ENCODE results near the gene RIPOR3.
"Not testable (repeated sequence)": the region's sequence is repeated elsewhere in the genome, so short reads cannot be mapped to it uniquely, and the experiment has no call there.

RIPOR3 gene

DNA sequence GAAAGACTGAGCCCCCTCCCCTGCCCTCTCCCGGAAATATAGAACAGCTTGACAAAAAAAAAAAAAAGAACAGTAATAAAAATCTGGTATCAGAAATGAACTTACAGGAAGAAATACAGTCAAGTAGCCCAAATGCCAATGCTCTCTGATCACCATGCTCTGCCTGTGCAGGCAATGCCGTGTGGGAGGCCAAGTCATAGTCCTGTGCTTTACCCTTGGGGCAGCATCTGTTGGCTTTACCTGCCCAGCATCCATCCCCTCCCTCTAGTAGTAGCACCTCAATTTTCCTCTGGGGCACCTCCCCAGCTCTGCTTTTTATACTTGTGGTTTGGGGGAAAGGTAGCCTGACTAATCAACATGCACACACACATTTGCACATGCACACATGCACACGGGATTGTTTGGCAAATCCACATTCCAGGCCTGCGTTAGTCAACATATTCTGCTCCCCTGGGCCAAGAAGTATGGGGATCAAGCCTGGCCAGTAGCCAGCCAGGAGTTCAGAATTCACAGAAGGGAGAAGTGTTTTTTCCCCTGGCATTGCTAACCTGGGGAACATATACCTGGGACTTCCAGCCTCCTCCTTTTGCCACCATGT, 70.2 kb downstream of the RIPOR3 start:
- Histone ChIP-seq H3K4me3 (no peak overlapping the region), H3K27ac (no peak overlapping the region)

DNA sequence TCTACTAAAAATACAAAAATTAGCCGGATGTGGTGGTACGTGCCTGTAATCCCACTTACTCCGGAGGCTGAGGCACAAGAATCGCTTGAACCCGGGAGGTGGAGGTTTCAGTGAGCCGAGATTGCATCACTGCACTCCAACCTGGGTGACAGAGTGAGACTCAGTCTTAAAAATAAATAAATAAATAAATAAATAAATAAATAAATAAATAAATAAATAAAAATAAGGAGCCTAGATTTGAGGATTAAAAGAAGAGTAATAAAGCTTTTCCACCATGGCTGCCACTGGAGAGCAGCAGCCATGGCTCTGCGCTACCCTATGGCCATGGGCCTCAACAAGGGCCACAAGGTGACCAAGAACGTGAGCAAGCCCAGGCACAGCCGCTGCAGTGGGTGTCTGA, 70.9 kb downstream of the RIPOR3 start:
- H3K27ac ChIP-seq, H3K4me3 ChIP-seq: not testable (repeated sequence)

DNA sequence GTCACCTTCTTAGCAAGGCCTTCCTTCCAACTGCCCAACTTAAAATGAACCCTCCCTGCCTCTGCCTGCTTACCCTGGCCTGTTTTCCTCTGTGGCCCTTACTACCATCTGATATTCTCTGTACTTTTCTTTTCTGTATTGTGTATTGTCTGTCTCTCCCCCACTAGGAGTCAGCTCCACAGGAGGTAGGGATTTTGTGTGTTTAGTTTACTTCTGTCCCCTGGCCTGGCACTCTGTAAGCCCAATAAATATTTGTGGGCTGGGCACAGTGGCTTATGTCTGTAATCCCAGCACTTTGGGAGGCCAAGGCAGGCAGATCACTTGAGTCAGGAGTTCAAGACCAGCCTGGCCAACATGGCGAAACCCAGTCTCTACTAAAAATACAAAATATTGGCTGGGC, 72.8 kb downstream of the RIPOR3 start:
- no peak overlapping the region for H3K27ac ChIP-seq
- no peak overlapping the region for H3K4me3 ChIP-seq

DNA sequence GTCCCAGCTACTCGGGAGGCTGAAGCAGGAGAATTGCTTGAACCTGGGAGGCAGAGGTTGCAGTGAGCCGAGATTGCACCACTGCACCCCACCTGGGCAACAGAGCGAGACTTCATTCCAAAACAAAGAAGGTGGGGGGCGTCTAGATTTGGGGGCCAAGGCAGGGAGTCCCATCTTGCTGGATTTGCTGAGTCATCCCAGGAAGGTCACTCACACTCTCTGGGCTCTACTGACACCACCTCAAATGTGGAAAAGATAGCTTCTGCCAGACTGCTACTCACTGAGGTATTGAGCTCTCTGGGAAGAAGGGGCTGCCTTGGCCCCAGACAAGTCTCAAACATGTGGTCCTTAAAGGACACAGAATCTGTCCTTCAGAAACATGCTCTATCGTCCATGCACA, 74.3 kb downstream of the RIPOR3 start:
- Histone ChIP-seq H3K4me3 (no peak overlapping the region), H3K27ac (no peak overlapping the region)

DNA sequence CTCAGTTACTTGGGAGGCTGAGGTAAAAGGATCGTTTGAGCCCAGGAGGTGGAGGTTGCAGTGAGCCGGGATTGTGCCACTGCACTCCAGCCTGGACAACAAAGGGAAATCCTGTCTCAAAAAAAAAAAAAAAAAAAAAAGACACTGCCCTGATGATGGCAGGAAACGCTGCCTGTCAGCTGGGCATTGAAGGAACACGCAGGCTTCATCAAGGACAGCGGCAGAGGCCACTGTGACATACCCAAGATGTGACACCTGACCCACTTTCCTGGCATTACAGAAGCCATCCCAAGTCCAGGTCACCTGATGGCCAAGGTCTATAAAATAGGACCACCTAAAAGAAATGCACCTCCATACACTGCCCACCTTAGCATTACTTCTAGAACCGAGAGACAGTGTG, 75.9 kb downstream of the RIPOR3 start:
- Histone ChIP-seq H3K27ac (no peak overlapping the region), H3K4me3 (no peak overlapping the region)

DNA sequence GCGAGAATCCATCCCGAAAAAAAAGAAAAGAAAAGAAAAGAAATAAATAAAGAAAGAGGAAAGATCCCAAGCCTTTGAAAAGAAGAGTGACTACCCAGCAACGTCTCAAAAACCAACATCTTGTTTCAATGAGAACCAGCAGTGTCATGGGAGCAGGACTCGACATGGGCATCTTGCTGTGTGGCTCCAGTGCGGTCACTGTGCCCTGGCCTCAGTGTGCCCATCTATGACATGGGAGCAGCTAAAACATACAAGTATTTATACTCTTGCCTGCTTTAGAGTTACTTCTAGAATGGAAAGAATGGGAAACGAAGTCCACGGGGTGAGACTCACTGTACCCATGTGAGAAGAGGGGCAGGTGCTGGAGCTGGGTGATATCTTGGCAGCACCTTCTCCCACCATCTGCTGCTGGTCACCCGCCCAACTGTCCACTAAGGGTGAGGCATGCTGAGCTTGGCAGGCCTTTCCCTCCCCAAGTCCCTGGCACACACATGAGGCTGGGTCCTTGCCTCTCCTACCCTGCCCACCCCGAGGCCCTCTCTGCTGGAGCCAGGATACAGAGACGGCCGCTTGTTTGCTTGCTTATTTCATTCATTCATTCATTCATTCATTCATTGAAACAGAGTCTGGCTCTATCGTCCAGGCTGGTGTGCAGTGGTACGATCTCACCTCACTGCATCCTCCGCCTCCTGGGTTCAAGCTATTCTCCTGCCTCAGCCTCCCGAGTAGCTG, 77.7 kb downstream of the RIPOR3 start:
- Histone ChIP-seq H3K27ac (no peak overlapping the region), H3K4me3 (no peak overlapping the region)

DNA sequence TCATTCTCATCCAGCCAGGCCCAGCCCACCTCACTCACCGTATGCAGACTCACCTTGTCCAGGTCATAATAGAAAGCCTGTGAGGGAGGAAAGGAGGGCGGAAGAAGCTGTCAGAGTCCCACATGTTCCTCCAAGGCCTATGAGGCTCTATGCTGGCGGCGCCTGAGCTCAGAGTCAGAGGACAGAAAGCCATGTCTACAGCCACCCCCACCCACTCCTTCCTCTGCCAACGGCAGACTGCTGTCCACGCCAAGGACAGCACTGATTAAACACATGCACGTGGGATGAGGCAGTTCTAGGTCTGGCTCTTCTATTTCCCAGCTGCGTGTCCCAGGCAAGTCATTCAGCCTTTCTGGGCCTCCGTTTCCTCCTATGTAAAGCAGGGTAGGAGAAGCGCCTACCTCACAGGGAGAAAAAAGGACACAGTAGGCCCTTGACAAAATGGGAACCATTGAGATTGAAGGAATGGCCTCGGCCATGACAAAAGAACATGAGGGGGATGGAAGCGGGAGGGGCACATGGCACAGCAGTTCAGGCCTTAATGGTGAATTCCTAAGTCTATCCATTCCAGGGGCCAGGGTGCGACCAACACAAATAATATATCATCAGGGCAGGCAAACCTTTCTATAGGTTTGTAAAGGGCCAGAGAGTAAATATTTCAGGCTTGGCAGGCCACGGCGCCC, 80.1 kb downstream of the RIPOR3 start:
- H3K27ac ChIP-seq, result no peak overlapping the region
- no peak overlapping the region for H3K4me3 ChIP-seq

DNA sequence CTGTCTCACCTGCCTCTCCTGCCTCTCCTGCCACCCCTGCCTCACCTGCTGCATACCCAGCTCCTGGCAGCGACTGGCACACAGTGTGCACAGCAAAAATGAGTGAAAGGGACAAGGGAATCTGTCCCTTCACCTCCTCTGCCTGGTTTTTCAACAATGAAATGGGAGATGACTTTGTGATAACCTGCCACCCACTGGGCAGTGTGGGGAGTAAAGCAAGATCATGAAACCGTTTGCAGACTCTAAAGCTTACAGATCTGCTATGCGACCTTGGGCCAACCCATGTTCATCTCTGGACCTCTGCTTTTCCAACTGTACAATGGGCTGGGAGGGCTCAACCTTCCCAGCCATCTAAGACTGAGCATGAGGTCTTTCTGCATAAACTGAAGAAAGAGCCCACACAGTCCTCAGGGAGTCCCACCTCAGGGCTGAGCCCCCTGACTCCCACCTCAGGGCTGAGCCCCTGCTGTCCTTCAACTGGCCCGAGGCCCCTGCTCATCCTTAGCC, 81.1 kb downstream of the RIPOR3 start:
- Histone ChIP-seq H3K27ac (no peak overlapping the region), H3K4me3 (no peak overlapping the region)

DNA sequence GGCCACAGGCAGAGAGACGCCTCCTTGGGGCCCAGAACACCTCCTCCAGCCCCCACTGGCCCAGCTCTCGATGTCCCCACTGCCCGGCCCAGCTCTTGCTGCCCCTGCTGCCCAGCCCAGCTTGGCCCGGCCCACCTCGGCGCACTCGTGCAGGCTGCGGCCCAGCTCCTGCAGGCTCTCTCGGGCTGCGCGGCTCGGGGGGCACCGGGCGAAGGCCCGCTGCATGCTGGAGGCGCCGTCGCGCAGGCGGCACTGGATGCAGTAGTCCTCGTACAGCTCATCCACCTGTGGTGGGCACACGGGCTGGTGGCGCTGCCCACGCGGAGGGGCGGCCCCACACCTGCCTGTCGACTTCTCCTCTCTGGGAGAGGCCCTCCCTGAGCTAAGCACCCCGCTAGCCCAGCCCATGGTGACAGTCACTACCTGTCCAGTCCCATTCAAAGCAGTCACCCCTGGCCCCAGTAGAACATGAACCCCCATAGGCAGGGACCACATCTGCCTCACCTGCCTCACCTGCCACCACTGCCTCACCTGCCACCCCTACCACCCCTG, 81.8 kb downstream of the RIPOR3 start:
- Histone ChIP-seq H3K27ac (no peak overlapping the region), H3K4me3 (no peak overlapping the region)

DNA sequence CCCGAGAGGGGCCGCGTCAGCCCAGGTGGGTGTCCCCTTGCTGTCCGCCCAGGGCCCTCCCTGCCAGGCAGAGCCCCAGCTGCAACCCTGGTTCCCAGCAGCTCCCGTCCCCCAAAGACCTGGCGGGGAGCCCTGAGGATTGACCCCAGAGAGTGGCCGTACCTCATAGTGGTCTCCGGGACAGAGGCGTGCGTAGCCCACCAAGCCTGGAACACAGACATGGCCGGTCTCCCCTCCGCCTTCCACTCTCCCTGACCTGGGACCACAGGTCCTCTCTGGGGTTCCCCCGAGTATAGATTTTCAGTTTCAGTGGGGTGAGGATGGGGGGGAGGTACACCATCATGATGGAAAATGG, 82.6 kb downstream of the RIPOR3 start:
- Histone ChIP-seq H3K4me3 (no peak overlapping the region), H3K27ac (no peak overlapping the region)

DNA sequence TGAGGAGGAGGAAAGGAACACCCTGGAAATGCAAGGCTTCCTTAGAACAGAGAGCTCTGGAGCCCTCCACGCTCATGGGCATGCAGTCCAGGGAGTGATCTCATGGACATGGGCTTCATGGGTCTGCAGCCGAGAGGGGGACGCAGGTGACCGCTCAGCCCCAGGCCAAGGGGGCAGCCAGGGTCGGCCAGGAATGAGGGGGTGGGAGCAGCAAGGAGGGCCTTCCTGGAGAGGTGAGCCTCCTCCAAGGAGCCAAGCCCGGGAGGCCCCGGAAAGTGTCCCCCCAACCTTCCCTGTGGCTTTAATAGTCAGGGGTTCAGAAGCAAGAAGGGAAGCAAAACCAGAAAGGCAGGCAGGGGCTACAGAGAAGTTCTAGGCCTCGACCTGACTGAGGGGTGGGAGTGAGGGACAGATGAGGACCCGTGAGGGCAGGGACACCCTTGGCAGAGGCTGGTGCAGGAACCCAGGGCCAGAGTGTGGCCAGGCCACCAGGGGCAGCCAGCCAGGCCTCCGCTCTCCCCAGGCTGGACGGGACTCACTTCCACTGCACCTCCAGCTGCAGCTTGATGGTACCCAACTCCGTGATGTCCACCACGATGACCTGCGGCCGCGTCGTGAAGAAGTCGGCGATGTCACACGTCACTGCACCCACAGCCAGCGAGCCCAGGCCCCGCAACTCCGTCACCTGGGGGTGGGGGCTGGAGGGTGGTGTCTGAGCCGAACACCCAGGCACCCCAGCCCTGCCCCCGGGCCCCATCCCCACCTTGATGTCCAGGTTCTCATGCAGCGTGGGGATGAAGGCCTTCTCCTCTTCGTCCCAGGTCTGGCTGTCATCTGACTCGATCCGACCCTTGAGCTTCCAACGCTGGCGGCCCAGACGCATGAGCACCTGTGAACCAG, 83.2 kb downstream of the RIPOR3 start:
- Histone ChIP-seq H3K27ac (no peak overlapping the region), H3K4me3 (no peak overlapping the region)

DNA sequence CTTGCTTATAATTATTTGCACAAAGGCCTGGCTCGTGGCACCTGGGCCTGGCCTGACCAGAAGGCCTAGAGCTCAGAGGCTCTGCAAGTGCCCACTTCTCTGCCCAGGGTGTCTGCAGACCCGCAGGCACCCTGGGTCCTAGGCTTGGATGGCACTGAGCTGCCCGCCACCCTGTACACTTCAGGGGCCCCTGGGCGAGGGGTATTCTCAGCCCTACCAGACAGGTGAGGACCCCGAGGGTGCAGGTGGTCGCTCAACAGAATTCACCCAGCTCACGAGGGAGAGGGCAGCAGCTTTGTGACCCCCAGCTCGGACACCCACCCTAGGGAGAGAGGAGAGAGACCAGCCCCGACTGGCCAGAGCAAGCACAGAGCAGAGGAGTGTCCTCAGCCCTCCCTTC, 83.9 kb downstream of the RIPOR3 start:
- Histone ChIP-seq H3K4me3 (no peak overlapping the region), H3K27ac (no peak overlapping the region)

DNA sequence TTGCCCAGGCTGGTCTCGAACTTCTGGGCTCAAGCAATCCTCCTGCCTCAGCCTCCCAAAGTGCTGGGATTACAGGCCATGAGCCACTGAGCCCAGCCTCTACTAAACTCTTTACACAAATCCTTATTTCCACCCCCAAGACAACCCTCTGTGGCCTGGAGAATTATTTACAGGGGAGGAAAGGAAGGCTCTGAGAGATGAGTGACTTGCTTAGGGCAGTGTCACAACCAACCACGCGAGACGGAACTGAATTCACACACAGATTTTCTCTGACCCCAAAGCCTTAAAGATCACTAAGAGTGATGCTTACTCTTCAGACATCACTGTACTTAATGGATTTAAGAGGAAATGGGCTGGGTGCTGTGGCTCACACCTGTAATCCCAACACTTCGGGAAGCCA, 86.2 kb downstream of the RIPOR3 start:
- H3K27ac ChIP-seq, result no peak overlapping the region
- no peak overlapping the region for H3K4me3 ChIP-seq

DNA sequence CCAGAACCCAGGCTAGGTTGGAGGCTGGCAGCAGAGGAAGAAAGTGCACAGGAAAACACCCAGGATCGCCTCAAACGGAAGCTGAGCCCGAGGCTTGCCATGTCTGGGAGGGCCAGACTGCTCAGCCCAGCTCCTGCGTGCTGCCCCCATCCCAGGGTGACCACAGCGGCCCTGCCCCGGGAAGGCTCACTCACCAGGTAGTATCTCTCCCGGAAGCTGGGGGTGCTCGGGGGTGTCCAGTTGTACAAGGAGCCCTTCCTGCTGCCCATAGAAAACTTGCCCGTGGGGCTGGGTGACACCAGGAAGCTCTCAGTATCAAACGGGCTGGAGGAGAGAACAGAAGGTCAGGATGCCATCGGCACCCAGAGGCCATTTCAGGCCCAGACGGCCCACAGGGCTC, 86.9 kb downstream of the RIPOR3 start:
- Histone ChIP-seq H3K4me3 (no peak overlapping the region), H3K27ac (no peak overlapping the region)

DNA sequence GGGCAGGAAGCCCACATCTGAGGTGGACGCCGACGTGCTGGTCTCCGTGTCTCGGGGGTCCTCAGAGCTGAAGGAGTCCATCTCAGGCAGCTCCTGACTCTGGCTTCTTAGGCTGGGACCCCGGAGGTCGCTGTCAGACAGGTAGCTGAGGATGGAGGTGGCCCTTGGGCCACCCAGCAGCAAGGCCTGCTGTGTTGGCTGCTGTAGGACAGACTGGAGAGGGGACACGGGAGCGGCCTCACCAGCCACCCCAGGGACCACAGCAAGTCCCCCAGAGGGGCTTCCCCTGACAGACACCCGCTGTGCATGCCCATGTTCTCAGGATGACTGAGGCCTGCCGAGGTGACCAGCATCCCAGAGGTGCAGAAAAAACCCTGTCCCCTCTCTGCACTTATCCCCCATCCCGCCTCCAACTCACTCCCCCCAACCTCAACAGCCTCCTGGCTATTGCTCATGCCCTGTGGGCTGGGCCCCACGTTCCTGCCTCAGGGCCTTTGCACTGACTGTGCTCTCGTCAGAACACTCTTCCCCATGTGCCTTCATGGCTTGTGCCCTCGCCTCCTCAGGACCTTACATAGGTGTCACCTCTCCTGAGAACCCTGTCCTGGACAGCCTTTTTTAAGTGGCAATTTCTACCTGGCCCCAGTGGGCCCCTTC, 88.8 kb downstream of the RIPOR3 start:
- no peak overlapping the region for H3K27ac ChIP-seq
- H3K4me3 ChIP-seq, result no peak overlapping the region

DNA sequence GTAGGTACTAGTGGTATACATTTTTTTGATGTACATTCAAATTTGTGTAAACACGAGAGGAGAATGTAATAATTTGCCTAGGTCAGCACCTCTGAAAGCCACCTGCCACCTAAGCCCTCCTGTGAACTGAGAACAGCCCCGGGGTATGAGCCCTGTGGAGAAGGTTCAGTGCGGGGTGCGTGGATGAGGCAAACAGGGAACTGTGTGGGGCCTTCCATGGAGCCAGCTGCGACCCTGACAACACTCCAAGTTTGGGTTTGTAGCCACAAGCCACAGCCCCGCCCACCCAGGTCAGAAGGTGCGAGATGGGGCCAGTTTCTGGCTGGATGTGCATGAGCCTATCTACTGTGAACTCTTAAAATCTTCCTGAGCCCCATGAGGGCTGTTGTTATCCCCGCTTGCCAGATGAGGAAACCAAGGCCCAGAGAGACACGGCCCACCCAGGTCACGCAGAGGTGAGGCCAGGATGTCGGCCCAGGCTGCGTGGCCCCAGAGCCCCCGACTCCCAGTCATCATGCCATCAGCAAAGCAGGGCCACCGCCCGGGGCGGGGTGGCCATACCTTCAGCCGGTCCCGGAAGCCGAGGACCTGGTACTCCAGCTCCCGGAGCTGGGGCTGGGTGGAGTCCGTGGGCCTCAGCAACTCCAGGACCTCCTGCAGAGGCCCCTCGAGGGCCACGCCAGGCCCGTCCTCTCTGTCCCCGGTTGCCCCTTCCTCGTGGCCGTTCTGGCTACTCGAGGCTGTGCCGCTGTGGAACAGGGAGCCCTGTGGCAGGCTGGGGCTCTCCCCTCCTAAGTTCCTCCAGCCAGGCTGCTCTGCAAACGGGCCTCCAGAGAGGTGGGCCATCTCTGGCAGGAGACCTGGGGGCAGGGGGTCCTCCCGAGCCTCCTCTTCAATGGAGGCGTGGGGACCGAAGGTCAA, 89.6 kb downstream of the RIPOR3 start:
- H3K27ac ChIP-seq, result no peak overlapping the region
- no peak overlapping the region for H3K4me3 ChIP-seq

DNA sequence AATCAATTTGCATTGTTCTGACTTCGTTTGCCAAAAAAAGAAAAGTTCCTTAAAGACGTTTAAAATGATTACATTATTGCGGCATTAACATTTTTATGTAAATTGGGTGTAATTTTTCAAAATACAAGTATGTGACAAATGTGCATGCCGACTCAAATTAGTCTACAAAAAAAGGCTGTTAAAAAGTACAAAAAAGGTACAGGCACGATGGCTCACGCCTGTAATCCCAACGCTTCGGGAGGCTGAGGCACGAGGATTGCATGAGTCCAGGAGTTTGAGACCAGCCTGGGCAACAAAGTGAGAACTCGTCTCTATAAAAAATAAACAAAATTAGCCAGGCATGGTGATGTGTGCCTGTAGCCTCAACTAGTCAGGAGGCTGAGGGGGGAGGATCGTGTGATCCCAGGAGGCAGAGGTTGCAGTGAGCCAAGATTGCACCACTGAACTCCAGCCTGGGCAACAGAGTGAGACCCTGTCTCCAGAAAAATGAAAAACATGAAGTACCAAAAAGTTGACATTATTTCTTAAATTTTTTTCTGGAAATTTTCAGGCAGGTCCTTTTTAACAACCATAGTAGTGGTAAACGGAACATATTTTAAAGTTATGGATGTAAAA, 91.0 kb downstream of the RIPOR3 start:
- H3K4me3 ChIP-seq, result no peak overlapping the region
- H3K27ac ChIP-seq, result no peak overlapping the region

DNA sequence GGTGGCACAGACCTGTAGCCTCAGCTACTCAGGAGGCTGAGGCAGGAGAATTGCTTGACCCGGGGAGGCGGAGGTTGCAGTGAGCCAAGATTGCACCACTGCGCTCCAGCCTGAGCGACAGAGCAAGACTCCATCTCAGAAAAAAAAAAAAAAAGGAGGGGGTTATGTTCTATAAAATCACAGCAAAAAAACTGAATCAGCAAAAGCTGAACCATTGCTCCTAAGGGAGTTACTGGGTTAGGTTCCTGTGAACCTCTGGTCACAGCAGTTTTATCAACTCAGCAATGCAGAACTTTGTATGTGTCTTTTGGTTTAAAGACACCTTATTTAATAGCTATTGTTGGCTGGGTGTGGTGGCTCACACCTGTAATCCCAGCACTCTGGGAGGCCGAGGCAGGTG, 92.6 kb downstream of the RIPOR3 start:
- not testable (repeated sequence) for H3K4me3 ChIP-seq, H3K27ac ChIP-seq

Data from skin epidermis (tissue), 12 donors.